GM18507 (cell line): Measurements from ENCODE around the gene ALPP.
"Not testable (repeated sequence)": the region's sequence is repeated elsewhere in the genome, so short reads cannot be mapped to it uniquely, and the experiment has no call there.

Experiments used
- DNase-seq: peaks from one replicate; pipeline ENCODE4 v3.0.0; 2011; ENCODE audit warnings: low read depth; ENCODE audit not compliant: insufficient read length; ENCODE audit errors: extremely low spot score
- FAIRE-seq: peaks from 2 replicates; lab custom pipeline; 2011; peaks lifted over from hg19 to GRCh38; lab: Jason Lieb, UNC

ALPP gene

DNA sequence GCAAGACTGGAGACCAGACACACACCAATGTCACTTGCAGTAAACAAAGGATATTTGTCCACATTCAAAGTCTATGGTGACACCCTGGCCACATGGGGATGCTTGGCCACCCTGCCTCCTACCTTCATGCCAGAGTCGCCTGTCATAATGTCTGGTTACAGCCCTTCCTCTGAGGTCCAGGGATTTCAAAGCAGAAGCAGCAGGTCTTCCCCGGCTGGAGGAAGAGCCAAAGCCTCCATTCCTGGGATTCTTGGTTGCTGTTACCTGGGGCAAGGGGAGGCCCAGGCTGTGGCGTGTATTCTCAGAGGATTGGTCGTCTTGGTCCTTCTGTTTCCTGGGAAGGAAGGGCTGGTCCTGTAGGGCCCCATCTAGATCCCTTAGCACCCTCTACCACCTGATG is 2.3 kb upstream of the ALPP start:
- no peak for DNase-seq
- FAIRE-seq = no peak

DNA sequence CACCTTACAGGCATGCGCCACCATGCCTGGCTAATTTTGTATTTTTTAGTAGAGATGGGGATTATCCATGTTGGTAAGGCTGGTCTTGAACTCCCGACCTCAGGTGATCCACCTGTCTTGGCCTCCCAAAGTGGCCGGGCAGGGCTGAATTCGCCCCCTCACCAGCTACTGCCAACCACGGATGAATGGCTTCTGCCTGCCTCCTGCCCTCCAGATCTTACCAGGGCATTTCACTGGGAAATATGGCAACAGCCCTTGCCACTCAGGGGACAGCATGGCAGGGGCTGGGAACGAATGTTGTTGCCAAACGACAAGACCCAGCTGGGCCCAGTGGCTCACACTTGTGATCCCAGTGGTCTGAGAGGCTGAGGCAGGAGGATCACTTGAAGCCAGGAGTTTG is 1.8 kb upstream of the ALPP start:
- DNase-seq (no peak), FAIRE-seq (no peak)

DNA sequence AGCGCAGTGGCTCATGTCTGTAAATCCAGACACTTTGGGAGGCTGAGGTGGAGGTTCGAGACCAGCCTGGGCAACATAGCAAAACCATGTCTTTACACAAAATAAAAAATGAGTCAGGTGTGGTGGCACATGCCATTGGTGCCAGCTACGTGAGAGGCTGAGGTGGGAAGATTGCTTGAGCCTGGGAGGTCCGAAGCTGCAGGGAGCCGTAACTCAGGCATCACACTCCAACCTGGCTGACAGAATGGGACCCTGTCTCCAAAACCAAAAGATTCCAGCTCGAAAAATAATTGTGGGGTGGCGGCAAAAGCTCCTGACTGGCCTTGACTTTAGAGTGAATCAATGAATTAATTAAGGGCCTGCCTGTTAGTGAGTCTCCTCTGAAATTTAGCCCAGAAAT is 1.2 kb upstream of the ALPP start:
- no peak for FAIRE-seq

DNA sequence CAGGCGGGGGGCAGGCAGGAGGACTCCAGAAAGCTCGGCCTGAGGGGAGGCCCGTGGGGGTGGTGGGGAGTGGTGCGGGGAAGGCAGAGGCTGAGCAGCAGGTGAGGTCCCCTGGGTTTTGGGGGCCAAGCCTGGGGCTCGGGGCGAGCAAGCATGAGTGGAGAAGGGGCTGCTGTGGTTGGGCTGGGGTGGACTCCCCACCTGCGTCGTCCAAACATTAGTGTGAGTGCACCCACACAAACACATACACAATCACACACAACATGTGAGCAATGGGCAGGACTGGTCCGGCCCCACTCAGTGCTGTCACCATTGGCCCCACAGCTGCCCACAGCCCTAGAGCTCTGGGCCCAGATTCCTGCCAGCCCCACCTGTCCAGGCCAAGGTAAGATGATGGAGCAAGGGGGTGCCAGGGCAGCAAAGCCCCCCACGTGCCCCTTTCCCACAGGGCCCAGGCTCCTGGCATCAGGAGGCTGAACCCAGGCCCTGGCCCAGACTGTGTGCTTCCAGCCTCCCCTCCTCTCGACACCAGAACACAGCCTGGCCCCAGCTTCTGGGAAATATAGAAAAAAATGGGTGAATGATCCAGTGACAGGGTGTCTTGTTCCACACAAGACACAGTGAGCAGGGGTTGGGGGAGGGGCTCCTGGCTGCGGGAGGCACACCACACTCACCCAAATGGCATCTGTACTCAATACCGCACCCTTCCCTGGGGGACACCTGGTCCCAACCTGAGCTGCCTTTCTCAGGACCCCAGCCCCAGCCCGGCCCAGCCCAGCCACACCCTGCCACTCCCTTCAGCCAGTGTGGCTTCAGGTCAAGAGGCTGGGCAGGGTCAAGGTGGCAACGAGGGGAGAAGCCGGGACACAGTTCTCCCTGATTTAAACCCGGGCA is 463 bp upstream of the ALPP start:
- no peak for DNase-seq
- FAIRE-seq = no peak

More for the DNA sequence above, 1.2 kb upstream of the ALPP start:
- no peak for DNase-seq

DNA sequence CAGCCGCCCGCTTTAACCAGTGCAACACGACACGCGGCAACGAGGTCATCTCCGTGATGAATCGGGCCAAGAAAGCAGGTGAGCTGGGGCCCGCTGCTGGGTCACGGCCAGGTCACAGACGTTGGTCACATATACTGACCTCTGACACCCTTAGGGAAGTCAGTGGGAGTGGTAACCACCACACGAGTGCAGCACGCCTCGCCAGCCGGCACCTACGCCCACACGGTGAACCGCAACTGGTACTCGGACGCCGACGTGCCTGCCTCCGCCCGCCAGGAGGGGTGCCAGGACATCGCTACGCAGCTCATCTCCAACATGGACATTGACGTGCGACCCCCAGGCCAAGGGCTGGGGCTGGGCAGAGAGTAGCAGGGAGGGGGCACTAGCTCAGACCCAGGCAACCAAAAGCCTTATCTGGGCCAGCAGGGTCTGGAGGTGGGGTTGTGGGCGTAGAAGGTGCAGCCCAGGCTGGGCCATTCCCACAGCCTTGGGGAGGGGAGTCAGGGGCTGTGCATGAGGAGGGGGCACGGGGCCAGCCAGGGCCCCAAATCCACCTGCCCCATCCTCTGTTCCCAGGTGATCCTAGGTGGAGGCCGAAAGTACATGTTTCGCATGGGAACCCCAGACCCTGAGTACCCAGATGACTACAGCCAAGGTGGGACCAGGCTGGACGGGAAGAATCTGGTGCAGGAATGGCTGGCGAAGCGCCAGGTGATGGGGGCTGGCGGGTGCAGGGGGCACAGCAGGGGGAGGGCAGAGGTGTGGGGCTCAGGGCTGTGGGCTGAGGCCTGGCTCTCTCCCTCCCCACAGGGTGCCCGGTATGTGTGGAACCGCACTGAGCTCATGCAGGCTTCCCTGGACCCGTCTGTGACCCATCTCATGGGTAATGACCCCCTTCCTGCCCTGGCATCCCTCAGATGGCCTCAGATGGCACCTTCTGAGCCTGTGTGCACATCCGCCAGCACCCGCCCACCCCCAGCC is 1.3 kb downstream of the ALPP start:
- FAIRE-seq, DNase-seq: not testable (repeated sequence)

DNA sequence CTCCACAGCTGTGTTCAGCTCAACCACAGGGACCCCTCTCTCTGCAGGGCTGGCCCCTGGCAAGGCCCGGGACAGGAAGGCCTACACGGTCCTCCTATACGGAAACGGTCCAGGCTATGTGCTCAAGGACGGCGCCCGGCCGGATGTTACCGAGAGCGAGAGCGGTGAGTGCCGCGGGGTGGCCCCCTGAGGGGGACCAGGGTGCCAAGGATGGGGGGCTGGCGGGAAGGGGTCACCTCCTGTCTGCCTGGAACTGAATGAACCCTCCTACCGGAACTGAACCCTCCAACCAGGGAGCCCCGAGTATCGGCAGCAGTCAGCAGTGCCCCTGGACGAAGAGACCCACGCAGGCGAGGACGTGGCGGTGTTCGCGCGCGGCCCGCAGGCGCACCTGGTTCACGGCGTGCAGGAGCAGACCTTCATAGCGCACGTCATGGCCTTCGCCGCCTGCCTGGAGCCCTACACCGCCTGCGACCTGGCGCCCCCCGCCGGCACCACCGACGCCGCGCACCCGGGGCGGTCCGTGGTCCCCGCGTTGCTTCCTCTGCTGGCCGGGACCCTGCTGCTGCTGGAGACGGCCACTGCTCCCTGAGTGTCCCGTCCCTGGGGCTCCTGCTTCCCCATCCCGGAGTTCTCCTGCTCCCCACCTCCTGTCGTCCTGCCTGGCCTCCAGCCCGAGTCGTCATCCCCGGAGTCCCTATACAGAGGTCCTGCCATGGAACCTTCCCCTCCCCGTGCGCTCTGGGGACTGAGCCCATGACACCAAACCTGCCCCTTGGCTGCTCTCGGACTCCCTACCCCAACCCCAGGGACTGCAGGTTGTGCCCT is 2.9 kb downstream of the ALPP start:
- not testable (repeated sequence) for FAIRE-seq, DNase-seq

- DNase-seq (no peak), FAIRE-seq (no peak)
Measured at GRCh38 chr2:232382331-232383225, 4.0 kb downstream of the ALPP start.

- no peak for DNase-seq
- FAIRE-seq = no peak
Measured at GRCh38 chr2:232384466-232384865, 5.9 kb downstream of the ALPP start.

DNA sequence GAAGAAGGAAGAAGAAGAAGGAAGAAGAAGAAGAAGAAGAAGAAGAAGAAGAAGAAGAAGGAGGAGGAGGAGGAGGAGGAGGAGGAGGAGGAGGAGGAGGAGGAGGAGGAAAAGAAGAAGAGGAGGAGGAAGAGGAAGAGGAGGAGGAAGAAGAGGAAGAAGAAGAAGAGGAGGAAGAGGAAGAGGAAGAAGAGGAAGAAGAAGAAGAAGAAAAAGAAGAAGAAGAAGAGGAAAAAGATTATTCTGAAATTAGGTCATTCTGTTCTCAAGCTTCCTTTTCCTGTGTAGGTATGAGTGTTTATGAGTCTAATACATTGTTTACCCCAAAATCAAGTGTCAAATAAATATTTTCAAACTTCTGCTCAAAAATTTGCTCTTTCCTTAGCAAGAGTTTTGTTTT is 6.5 kb downstream of the ALPP start:
- not testable (repeated sequence) for DNase-seq, FAIRE-seq

DNA sequence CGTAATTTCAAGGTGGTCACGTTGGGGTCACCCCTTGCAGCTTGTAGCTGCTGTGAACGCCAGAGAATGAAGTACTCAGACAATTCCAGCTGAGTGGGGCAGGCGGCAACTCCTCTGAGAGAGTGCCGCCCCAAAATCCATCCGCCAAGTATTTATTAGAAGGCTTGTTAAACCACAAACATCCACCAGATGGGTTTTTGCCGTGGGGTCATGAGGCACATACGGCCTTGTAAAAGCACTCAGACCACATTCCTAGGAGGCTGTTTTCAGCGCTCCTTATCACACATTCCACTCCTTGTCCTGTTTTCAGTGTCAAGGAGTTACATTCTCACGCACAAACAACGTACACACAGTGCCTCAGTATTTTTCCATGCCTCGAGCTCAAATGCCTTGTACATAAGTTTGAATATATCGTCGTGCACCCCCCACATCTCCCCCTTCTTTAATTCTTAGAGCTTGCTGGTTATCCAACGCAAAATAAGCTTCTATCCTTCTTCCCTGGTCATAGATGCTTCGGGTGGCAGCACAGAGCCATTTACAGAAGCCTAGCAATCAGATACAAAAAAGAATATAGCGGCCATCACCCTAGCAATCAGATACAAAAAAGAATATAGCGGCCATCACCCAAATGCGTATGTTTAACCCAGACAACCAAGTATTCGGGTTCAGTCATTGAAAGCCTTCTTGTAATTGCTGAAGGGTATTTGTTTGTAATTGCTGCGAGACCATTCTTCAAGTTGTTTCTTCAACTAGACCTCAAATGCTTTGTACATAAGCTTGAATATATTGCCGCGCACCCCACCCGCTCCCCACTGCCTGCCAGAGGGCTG is 7.3 kb downstream of the ALPP start:
- no peak for FAIRE-seq

GRCh38 chr2:232386490-232386739 is 7.9 kb downstream of the ALPP start:
- DNase-seq (no peak), FAIRE-seq (no peak)

More for the DNA sequence above, 7.3 kb downstream of the ALPP start:
- DNase-seq = no peak

GRCh38 chr2:232386740-232387450 is 8.3 kb downstream of the ALPP start:
- FAIRE-seq (no peak), DNase-seq (no peak)

- FAIRE-seq (no peak), DNase-seq (no peak)
Measured at GRCh38 chr2:232387451-232388171, 9.1 kb downstream of the ALPP start.

DNA sequence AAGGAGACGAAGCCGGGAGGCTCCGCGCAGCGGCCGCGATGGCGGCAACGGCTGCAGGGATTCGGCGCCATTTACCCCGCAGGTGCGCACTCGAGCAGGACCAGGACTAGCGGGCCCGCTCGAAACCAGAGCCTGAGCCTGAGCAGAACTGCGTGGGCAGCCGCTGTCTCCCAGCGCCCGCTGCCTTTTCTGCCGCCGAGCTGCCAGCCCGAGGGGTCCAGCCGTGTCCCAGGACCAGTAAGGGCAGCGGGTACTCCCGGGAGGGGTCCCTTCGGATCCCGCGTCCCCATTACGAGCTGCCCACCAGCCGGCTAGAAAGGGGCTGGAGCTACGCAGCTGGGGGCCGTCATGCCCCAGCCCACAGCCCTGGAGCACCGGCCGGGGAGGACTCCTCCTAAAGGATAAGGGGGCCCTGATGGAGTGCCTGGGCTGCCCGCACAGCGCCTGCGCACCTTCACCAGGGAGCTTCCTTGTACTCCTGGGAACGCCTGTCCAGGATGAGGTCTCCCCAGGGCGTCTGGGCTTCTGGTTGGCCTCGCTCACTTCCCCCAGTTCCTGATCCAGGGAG is 9.9 kb downstream of the ALPP start:
- DNase-seq (no peak), FAIRE-seq (no peak)

GRCh38 chr2:232389327-232389726 is 10.8 kb downstream of the ALPP start:
- no peak for DNase-seq
- no peak for FAIRE-seq

- DNase-seq = no peak
- FAIRE-seq = no peak
Measured at GRCh38 chr2:232390661-232391060, 12.1 kb downstream of the ALPP start.
